ENCODE measurements around the gene NOL4L. TPM values are rescaled to one million over a fixed set of nuclear protein-coding genes. Genes with fewer than 3 reads are reported as not detected.

The NOL4L gene
- total RNA-seq, 1 donor from 2014 or later: 12.2 TPM

DNA sequence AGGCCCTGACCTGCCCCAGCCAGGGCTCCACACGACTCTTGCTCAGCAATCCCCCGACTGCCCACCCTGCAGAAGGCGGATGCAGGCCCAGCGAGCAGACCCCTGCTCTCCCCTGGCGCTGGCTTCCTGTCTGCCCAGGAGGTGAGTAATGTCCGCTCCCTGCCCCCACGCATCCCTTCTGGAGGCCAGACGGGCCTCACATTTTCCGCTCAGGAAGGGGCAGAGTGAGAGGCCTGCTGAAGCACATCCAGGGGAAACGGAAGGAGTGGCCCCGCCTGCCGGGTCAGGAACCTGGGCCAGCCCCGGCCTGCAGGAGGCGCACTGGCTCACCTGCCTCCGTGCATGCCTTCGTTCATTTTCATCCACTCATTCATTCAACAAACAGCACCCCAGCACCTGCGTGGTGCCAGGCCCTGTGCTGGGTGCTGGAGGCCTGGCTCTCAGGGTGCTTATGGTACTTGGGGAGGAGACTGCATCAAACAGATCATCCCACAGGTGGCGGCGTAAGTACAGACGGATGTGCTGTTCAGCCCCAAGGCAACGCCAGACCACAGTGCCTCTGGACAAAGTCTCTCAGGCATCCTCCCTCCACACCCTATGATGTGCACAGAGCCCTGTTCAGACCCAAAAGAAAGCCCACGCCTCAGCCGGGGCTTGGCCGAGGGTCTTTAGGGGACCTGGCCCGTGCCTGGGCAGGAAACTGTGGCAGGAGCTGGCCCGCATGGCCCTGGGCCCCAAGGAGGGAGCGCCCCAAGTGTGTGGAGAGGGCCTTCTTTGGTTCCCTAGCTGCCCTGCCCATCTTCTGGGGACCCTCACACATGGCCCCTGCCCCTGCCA lies 114.9 kb downstream of the NOL4L start:
- DNase-seq: no peak

DNA sequence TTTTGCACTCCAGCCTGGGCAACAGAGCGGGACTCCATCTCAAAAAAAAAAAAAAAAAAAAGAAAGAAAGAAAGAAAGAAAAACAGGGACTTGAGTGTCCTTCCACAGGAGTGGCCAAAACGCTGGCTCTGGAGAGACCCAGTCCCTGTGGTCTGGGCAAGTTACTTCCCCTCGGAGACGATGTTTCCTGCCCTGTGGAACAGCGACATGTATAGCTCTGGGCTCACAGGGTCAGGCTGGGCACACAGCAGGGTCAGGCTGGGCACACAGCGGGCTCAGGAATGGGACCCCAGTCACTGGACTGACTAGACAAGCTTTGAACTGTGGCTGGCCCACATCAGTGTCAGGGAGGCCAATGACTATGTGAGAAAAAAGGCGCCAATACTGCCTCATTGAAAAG lies 116.3 kb downstream of the NOL4L start:
- no peak for DNase-seq

GRCh38 chr20:32468313-32468640 lies 116.9 kb downstream of the NOL4L start:
- DNase-seq: no peak

GRCh38 chr20:32467506-32468312 lies 117.4 kb downstream of the NOL4L start:
- DNase-seq: no peak

DNA sequence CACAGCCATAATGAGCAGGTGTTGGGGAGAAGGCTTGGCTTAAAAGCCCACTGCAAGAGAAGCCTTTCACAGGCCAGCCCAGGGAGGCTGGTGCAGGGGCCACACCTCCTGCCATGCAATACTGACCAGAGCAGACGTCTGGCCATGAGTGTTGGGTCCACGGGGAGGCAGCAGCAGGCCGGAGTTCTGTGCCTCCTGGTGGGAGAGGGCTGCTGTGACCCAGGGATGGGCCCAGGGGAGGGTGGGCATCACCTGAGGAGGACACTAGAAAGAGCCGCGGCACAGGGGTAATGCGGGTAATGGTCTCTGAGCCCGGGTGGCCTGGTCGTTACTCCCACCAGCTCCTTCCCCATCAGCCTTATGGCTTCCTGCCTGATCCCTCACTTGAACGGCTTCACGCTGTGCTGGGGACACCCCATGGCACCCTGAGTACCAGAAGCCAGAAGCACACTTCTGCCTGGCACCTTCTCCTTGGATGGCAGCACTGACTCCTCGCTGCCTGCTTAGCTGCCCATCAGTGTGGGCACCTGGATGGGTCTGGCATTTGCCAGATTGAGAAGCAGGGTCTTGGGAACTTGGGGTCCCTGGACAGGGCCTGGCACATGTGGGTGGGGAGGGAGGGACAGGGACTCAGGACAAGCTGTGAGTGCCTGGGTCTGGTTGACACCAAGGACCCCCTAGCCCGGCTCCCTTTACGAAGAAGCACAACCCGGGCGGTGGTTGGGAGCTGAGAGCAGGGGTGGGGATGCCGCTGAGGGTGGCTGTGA lies 118.2 kb downstream of the NOL4L start:
- DNase-seq: no peak

DNA sequence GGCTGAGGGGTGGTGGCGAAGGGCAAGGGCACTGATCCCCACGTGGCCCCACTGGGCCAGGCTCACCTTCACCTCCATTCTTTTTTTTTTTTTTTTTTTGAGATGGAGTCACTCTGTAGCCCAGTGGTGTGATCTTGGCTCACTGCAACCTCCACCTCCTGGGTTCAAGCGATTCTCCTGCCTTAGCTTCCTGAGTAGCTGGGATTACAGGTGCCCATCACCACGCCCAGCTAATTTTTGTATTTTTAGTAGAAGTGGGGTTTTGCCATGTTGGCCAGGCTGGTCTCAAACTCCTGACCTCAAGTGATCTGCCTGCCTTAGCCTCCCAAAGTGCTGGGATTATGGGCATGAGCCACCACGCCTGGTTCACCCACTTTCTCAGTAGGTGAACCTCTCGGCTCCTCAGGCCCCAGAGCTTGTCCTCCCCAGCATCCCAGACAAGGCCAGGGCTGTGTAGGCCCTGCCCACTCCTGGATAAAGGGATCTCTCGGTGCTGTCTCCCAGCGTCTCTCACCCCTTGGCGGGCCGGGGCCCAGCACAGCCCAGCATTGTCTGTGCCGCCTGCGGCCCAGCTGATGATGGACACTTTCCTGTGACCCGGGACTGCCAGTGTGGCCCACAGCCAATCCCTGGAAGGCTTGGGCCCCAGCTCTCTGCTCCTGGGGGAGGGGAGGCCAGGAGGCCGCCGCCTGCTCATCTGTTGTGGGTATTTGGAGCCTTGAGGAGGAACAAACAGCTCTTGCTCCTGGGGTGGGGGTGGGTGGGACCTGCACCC lies 119.0 kb downstream of the NOL4L start:
- peak; percentile 67 for DNase-seq

- no peak for DNase-seq
Measured at GRCh38 chr20:32465092-32465900, 119.8 kb downstream of the NOL4L start.

DNA sequence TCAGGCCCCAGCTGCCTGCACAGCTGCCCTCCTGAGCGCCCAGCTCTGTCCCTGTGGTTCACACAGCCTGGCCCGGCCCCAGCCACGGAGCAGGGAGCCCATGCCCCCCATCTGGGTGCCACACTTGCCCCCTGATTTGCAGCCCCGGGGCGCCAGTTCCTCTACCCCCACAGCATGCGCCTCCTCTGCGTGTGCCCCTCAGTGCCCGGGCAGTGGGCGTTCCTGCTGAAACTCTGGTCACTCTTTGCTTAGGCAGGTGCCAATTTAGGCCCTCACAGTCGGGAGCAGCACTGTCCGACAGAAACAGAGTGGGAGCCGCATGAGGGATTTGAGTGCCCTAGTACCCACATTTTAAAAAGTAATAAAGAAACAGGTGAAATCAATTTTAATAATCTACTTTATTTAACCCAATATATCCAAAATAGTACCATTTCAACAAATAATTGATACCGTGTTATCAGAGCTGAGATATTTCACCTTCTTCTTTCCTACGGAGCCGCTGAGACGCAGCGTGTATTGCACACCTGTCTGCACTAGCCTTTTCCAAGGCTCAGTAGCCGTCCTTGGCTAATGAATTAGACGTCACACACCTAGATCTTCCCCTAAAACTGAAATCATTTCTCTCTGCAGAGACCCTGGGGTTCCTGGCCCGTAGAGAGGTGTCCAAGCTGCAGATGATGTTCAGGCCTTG lies 120.6 kb downstream of the NOL4L start:
- DNase-seq: no peak

DNA sequence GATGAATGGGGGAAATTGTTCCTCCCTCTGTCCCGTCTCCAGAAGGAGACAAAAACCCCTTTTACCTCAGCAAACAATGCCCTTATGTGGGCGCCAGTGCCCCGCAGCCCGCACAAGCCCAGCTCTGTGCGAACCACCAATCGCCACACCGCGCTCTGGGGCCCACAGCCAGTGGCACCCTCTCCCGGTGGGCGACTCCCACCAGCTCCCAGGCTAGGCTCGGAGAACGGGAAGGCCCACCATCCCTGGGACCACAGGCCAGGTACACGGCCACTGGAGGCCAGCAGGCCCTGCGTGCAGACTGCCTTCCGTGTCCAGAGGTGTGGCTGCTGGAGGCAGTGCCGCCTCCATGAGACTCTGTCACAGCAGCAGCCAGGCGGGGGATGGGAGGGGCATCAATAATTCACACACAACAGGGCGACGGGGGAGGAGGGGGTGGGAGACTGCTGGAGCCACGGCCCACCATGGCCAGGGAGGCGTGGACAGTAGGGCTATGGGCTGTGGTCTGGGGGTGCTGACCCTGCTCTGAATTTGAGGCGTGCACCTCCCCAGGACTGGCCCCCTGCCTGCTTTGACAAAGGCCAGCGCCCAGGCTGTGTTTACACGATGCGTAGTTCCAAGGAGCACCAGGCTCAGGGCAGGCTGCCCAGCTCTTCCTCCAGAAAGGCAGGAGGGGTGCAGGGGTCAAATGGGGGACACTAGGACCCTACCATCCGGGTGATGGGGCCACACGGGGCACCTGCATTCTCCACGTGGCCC lies 121.3 kb downstream of the NOL4L start:
- peak; percentile 78 for DNase-seq

DNA sequence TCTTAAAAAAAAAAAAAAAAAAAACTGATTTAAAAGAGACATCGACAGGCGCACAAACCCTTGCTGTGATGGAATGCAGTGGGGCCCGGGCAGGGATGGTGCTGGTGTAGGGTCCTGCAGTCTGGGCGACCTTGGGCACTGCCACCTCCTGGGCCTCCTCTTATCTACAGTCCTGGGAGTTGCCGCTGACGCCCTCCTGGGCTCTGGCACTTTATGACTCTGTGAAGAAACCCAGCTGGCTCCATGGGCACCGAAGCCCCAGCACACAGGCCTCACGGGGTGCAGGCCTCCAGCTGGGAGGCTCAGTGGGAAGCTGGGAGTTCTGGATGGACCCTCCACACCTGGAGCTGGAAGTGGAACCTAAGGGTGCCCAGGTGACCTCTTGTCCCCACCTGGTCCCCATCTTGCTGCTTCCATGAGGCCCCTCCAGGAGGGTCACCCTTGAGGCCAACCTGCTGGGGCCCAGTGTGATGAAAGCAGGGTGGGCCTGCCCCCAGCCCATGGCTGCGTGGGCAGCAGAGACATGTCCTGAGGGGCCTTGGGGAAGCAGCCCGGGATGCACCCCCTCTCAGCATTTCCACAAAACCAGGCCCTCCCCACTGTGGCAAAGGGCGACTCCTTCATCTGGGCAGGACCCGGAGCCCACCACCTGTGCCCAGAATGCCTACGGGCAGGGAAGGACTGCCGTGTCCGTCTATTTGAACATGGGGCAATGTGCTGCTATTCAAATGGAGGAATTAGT lies 122.1 kb downstream of the NOL4L start:
- DNase-seq: no peak

GRCh38 chr20:32461836-32462600 lies 123.1 kb downstream of the NOL4L start:
- DNase-seq: no peak

- DNase-seq: no peak
Measured at GRCh38 chr20:32460683-32461320, 124.3 kb downstream of the NOL4L start.

DNA sequence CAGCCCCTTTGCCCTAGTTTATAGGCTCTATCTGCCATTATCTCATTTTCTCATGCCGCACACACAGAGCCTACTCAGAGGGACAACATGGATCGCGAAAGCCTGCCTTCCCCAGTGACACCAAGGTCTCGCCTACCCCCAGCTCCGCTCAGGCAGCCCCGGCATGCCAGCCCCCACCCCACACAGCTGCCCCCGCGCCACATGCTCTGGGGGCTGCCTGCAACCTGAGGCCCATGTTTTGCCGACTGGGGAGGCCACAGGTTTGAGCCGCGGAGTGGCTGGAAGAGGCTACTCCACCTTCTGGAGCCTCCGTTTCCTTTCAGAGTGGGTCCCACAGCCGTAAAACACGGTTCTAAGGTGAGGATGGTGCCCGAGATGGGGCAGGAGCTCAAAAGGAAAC lies 124.9 kb downstream of the NOL4L start:
- DNase-seq: no peak

GRCh38 chr20:32458837-32459220 lies 126.3 kb downstream of the NOL4L start:
- no peak for DNase-seq

GRCh38 chr20:32458061-32458836 lies 126.9 kb downstream of the NOL4L start:
- no peak for DNase-seq

DNA sequence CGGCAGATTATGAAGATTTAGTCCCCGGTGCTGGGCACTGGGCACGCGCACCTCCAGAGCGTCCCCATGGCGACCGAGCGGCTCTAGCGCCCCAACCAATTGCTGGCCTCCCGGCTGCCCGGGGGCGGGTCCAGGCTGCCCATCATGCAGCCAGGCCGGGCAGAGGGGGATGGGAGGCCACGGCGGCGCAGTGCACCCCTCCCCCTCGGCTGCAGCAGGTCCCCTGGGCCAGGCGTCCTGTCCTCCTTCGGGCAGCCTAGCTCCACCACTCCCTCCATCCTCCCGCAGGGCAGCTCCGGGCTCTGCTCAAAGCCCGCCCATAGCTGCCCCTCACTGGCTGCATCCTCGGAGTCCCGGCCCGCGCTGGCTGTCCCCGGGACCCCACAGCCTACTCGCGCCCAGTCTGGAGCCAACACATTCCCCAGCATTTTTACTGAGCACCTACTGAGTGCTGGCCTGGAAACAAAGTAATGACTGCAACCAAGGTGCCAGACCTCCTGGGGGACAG lies 127.6 kb downstream of the NOL4L start:
- peak; percentile 75 for DNase-seq
